SH-SY5Y (cell line): ENCODE results near the gene CDK5R1.

ENCODE experiments used
- GATA2 ChIP-seq: IDR thresholded peaks from 2 replicates; pipeline ENCODE4 v1.6.1; 2011; ENCODE audit warnings: mild to moderate bottlenecking, low read depth, low read length
- GATA3 ChIP-seq: IDR thresholded peaks from 2 replicates; pipeline ENCODE4 v1.6.1; 2011; ENCODE audit warnings: low read depth, mild to moderate bottlenecking, low read length, moderate library complexity

DNA sequence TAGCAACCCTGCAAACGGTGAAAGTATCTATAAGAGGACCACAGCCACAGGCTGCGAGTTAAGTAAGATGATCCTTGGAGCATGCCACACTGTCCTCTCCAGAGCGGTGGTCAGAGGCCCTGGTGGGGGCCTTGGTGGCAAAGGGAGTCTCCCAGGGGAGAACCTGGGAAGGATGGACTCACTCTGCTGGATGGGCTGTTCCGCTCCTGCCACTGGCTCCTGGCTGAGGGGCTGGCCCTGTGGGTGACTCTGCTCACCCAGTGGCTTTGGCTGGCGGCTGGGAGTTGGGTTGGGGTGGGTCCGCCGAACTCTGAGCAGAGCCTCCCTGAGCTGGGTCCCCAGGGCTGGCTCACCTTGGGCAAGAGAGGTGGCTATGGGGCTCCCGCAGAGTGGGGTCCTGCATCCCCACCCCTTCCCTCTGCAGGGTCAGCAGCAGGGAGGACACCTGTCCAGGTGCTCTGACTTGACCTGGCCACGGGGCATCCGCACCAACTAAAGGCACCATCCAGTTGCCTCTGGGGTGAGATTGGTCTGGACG, 7.3 kb downstream of the CDK5R1 start:
- TF ChIP-seq GATA2 (no peak), GATA3 (no peak)
